H1 (cell line): ENCODE results near the gene TRAPPC11. TPM values are rescaled to one million over a fixed set of nuclear protein-coding genes. Genes with fewer than 3 reads are reported as not detected.

ENCODE experiments used
- CTCF ChIA-PET: fragments of 300-600 bp; sonication (Branson Sonifier 250); formaldehyde crosslinking; loops from one replicate; lab custom pipeline; 2021; ENCODE audit not compliant: partially characterized antibody; lab: Charles Lee
- POLR2A ChIA-PET: fragments of 300-600 bp; sonication (Branson Sonifier 250); formaldehyde crosslinking; loops from one replicate; lab custom pipeline; 2021; ENCODE audit warnings: inconsistent platforms; ENCODE audit not compliant: partially characterized antibody; lab: Charles Lee
- DNase-seq, 2 experiments: peaks; one replicate each; pipeline versions ENCODE4 v3.0.0 to v3.0.0-alpha.2; 2010 to 2022; ENCODE audit warnings: low spot score in 2 of 2, low read depth in 1 of 2, mixed read lengths in 1 of 2
- FAIRE-seq: peaks from 2 replicates; lab custom pipeline; 2011; peaks lifted over from hg19 to GRCh38; lab: Jason Lieb, UNC
- H2AFZ ChIP-seq: 2 replicates; pipeline ENCODE4 v1.8.1; 2012; ENCODE audit warnings: low read length, inconsistent platforms
- H2AK5ac ChIP-seq: 2 replicates; pipeline ENCODE4 v1.6.1; 2013; ENCODE audit warnings: low read depth, low read length
- H2BK120ac ChIP-seq: replicated peaks from 2 replicates; pipeline ENCODE3; 2013; ENCODE audit warnings: low read depth, low read length, inconsistent platforms
- H2BK12ac ChIP-seq: 2 replicates; pipeline ENCODE4 v1.6.1; 2013; ENCODE audit warnings: low read depth, low read length
- H2BK15ac ChIP-seq: 2 replicates; pipeline ENCODE4 v1.6.1; 2013; ENCODE audit warnings: low read length
- H2BK20ac ChIP-seq: 2 replicates; pipeline ENCODE4 v1.6.1; 2013; ENCODE audit warnings: low read length
- H2BK5ac ChIP-seq: 2 replicates; pipeline ENCODE4 v1.6.1; 2013; ENCODE audit warnings: low read depth, low read length
- H3K14ac ChIP-seq: 2 replicates; pipeline ENCODE4 v1.6.1; 2013; ENCODE audit warnings: inconsistent platforms; ENCODE audit not compliant: insufficient read length
- H3K18ac ChIP-seq: 2 replicates; pipeline ENCODE4 v1.6.1; 2013; ENCODE audit warnings: low read length; ENCODE audit errors: extremely low read depth
- H3K23ac ChIP-seq: 2 replicates; pipeline ENCODE4 v1.6.1; 2013; ENCODE audit warnings: inconsistent platforms; ENCODE audit not compliant: insufficient read length
- H3K23me2 ChIP-seq: 2 replicates; pipeline ENCODE4 v1.6.1; 2013; ENCODE audit warnings: low read depth, low read length
- H3K27ac ChIP-seq: 2 replicates; pipeline ENCODE4 v1.6.1; 2011; ENCODE audit warnings: low read depth, low read length, inconsistent platforms
- H3K27me3 ChIP-seq, 4 experiments: replicated peaks in 1 of 4; 1 replicate in 1 of 4; 2 replicates in 3 of 4; pipeline versions ENCODE4 v1.6.1 to v1.8.1; 2011 to 2013; ENCODE audit warnings: low read length in 3 of 4, mild to moderate bottlenecking in 3 of 4, inconsistent platforms in 2 of 4, mixed read lengths in 2 of 4, moderate library complexity in 1 of 4; ENCODE audit not compliant: control insufficient read depth in 3 of 4, insufficient read depth in 3 of 4; ENCODE audit errors: extremely low read depth in 1 of 4
- H3K36me3 ChIP-seq, 4 experiments: 2 replicates each; pipeline versions ENCODE4 v1.6.1 to v1.8.1; 2011 to 2013; ENCODE audit warnings: mild to moderate bottlenecking in 4 of 4, low read length in 3 of 4, moderate library complexity in 2 of 4, control low read depth in 1 of 4, inconsistent platforms in 1 of 4; ENCODE audit not compliant: insufficient read depth in 4 of 4, control insufficient read depth in 2 of 4
- H3K4ac ChIP-seq: replicated peaks from 2 replicates; pipeline ENCODE3; 2013; ENCODE audit warnings: low read length, low read depth, mixed read lengths, inconsistent platforms; ENCODE audit not compliant: insufficient read length
- H3K4me1 ChIP-seq, 4 experiments: replicated peaks in 1 of 4; 1 replicate in 1 of 4; 2 replicates in 3 of 4; pipeline versions ENCODE4 v1.6.1 to v1.8.1; 2011 to 2013; ENCODE audit warnings: low read length in 3 of 4, inconsistent platforms in 2 of 4, mixed read lengths in 1 of 4; ENCODE audit not compliant: insufficient read depth in 4 of 4, control insufficient read depth in 3 of 4
- H3K4me2 ChIP-seq, 2 experiments: 2 replicates each; pipeline versions ENCODE4 v1.6.1 to v1.8.1; 2011 to 2013; ENCODE audit warnings: low read depth in 2 of 2, low read length in 2 of 2, control low read depth in 1 of 2, inconsistent platforms in 1 of 2, mild to moderate bottlenecking in 1 of 2; ENCODE audit not compliant: insufficient read depth in 1 of 2
- H3K4me3 ChIP-seq, 4 experiments: fragments of 200-600, 300-600 bp in 1 of 4; sonication (generic), shearing (Covaris generic), sonication (Bioruptor Twin) in 1 of 4; 2 replicates each; pipeline versions ENCODE4 v1.5.1 to v1.8.1; 2011 to 2016; ENCODE audit warnings: low read length in 4 of 4, low read depth in 3 of 4, control low read depth in 2 of 4, inconsistent platforms in 2 of 4, mild to moderate bottlenecking in 2 of 4, mixed read lengths in 1 of 4, moderate library complexity in 1 of 4; ENCODE audit not compliant: insufficient read depth in 2 of 4; ENCODE audit errors: extremely low read depth in 1 of 4
- H3K56ac ChIP-seq: replicated peaks from 2 replicates; pipeline ENCODE3; 2013; ENCODE audit warnings: low read depth, mild to moderate bottlenecking, mixed read lengths, low read length, inconsistent platforms; ENCODE audit not compliant: insufficient read length
- H3K79me1 ChIP-seq: 2 replicates; pipeline ENCODE4 v1.6.1; 2013; ENCODE audit warnings: low read depth, low read length, control low read depth
- H3K79me2 ChIP-seq, 2 experiments: 2 replicates each; pipeline versions ENCODE4 v1.6.1 to v1.8.1; 2012 to 2013; ENCODE audit warnings: low read length in 2 of 2, mild to moderate bottlenecking in 2 of 2, inconsistent platforms in 1 of 2; ENCODE audit not compliant: insufficient read depth in 2 of 2, control insufficient read depth in 1 of 2
- H3K9ac ChIP-seq, 4 experiments: replicated peaks in 1 of 4; 1 replicate in 1 of 4; 2 replicates in 3 of 4; pipeline versions ENCODE4 v1.6.1 to v1.8.1; 2011 to 2013; ENCODE audit warnings: low read depth in 3 of 4, low read length in 3 of 4, control low read depth in 2 of 4, mild to moderate bottlenecking in 2 of 4, moderate library complexity in 2 of 4, inconsistent platforms in 1 of 4; ENCODE audit errors: extremely low read depth in 1 of 4
- H3K9me3 ChIP-seq, 2 experiments: 2 replicates each; pipeline versions ENCODE4 v1.6.1 to v1.8.1; 2012 to 2013; ENCODE audit warnings: mild to moderate bottlenecking in 2 of 2, moderate library complexity in 2 of 2, control low read depth in 1 of 2, inconsistent platforms in 1 of 2, low read depth in 1 of 2, low read length in 1 of 2, mixed read lengths in 1 of 2; ENCODE audit not compliant: insufficient read depth in 2 of 2
- H4K20me1 ChIP-seq, 2 experiments: replicated peaks in 1 of 2; 2 replicates each; pipeline versions ENCODE3 to v1.8.1; 2011 to 2013; ENCODE audit warnings: inconsistent platforms in 2 of 2, low read length in 2 of 2, mild to moderate bottlenecking in 1 of 2; ENCODE audit not compliant: insufficient read depth in 2 of 2, control insufficient read depth in 1 of 2
- H4K5ac ChIP-seq: 2 replicates; pipeline ENCODE4 v1.6.1; 2013; ENCODE audit warnings: low read length, low read depth, mixed read lengths, inconsistent platforms; ENCODE audit not compliant: insufficient read length
- H4K8ac ChIP-seq: 2 replicates; pipeline ENCODE4 v1.8.0; 2013; ENCODE audit warnings: mild to moderate bottlenecking, moderate library complexity, low read length, inconsistent platforms; ENCODE audit not compliant: insufficient read depth; ENCODE audit errors: extremely low read depth
- H4K91ac ChIP-seq: replicated peaks from 2 replicates; pipeline ENCODE3; 2013; ENCODE audit warnings: low read length, mixed read lengths, inconsistent platforms; ENCODE audit not compliant: insufficient read length
- BCL11A ChIP-seq, 2 experiments: IDR thresholded peaks; one replicate each; pipeline ENCODE4 v1.6.1; 2011; ENCODE audit warnings: low read depth in 2 of 2, low read length in 2 of 2, mild to moderate bottlenecking in 2 of 2
- CHD2 ChIP-seq: IDR thresholded peaks from 2 replicates; pipeline ENCODE4 v1.6.1; 2012; ENCODE audit warnings: low read length, improper control_type of control experiment
- CTBP2 ChIP-seq: IDR thresholded peaks from 2 replicates; pipeline ENCODE4 v1.7.0; 2011; ENCODE audit warnings: borderline replicate concordance, mild to moderate bottlenecking, moderate library complexity, mixed read lengths, low read length; ENCODE audit not compliant: insufficient read depth, insufficient read length
- EP300 ChIP-seq, 2 experiments: IDR thresholded peaks; 1 replicate in 1 of 2; 2 replicates in 1 of 2; pipeline ENCODE4 v1.6.1; 2011 to 2012; ENCODE audit warnings: low read depth in 2 of 2, low read length in 2 of 2, mild to moderate bottlenecking in 2 of 2, borderline replicate concordance in 1 of 2, inconsistent platforms in 1 of 2, moderate library complexity in 1 of 2
- GABPA ChIP-seq: IDR thresholded peaks from 2 replicates; pipeline ENCODE4 v1.6.1; 2011; ENCODE audit warnings: mild to moderate bottlenecking, low read length, moderate library complexity, borderline replicate concordance; ENCODE audit not compliant: insufficient read depth
- POU5F1 ChIP-seq: IDR thresholded peaks from 2 replicates; pipeline ENCODE4 v1.6.1; 2011; ENCODE audit warnings: low read depth, mild to moderate bottlenecking, low read length, moderate library complexity
- RAD21 ChIP-seq, 2 experiments: IDR thresholded peaks in 1 of 2; conservative IDR thresholded peaks in 1 of 2; 2 replicates each; pipeline ENCODE4 v1.6.1; 2011; ENCODE audit warnings: low read depth in 2 of 2, low read length in 2 of 2, improper control_type of control experiment in 1 of 2, inconsistent platforms in 1 of 2, mild to moderate bottlenecking in 1 of 2, moderate library complexity in 1 of 2
- RFX5 ChIP-seq: IDR thresholded peaks from 2 replicates; pipeline ENCODE4 v1.6.1; 2011; ENCODE audit warnings: low read depth, low read length, improper control_type of control experiment, borderline replicate concordance
- RXRA ChIP-seq: IDR thresholded peaks from 2 replicates; pipeline ENCODE4 v1.6.1; 2011; ENCODE audit warnings: low read depth, mild to moderate bottlenecking, low read length, moderate library complexity; ENCODE audit not compliant: insufficient read depth
- SUZ12 ChIP-seq: fragments of 200-600 bp; sonication (generic); IDR thresholded peaks from 2 replicates; pipeline ENCODE4 v1.6.1; 2012; ENCODE audit warnings: mild to moderate bottlenecking, inconsistent platforms, low read length, moderate library complexity, mixed read lengths
- TEAD4 ChIP-seq: IDR thresholded peaks from 2 replicates; pipeline ENCODE4 v1.6.1; 2012; ENCODE audit warnings: low read depth, low read length, inconsistent platforms, mixed read lengths
- polyA plus RNA-seq, 7 experiments: library from polyadenylated mRNA; depleted of rRNA in 3 of 7; stranded (reverse) in 5 of 7; unstranded in 2 of 7; fragments of >200 nt in 5 of 7; fragments of 200-250 nt in 2 of 7; gene quantifications; 1 replicate in 5 of 7; 2 replicates in 1 of 7; 4 replicates in 1 of 7; pipeline versions ENCODE4 v1.2.1 to v1.2.3, GENCODE V29; 2011 to 2013; ENCODE audit warnings: missing spikeins in 2 of 7, mixed read lengths in 2 of 7
- total RNA-seq: library from RNA; stranded (reverse); fragmentation: NEBNext Ultra II Directional; extraction: Animal tissue kit (Norgen Biotek cat#: 25700); gene quantifications from 2 replicates; pipeline ENCODE4 v1.2.1, GENCODE V29; 2021
- TF ChIP-seq, protein P1 (sequence below): IDR thresholded peaks from 2 replicates; pipeline ENCODE4 v1.6.1; 2012; ENCODE audit warnings: inconsistent platforms
- TF ChIP-seq, protein P2 (sequence below): IDR thresholded peaks from 2 replicates; pipeline ENCODE4 v1.6.1; 2012; ENCODE audit warnings: inconsistent platforms

TRAPPC11 gene
- total and polyA plus RNA-seq, 2 of the 8 experiments (the other 6 are each of a cell fraction or from before 2014, with no cell fraction given), result 19.2 to 25.9 TPM

DNA sequence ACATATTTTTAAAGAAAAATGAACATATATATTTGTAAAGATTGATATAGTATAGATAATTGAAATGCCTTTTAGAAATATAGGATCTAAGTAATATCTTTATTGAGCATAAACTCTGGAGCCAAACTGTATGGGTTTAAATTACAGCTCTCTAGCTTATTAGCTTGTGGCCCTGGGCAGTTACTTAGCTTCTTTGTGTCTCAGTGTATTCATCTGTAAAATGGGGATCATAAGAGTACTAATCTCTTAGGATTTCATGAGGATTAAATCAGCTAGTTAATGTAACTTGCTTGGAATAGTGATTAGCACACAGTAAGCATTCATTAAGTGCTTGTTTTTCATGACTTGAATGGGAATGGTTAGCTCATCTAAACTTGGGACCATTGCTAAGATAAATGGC lies 32.8 kb downstream of the TRAPPC11 start:
- Histone ChIP-seq H3K79me2 (no peaks in the 10 kb centered on the region), H4K91ac (no peak overlapping the region), H3K23me2 (no peaks in the 10 kb centered on the region), H3K4ac (no peak overlapping the region), H3K14ac (no peak overlapping the region), H3K36me3 (peaks cover 7 to 70% (median 25%) of the 10 kb centered on the region in 4 experiments; a peak in 7 of 8 replicates), H3K27ac (no peak overlapping the region), H2BK15ac (no peak overlapping the region), H3K79me1 (no peaks in the 10 kb centered on the region), H4K8ac (no peak overlapping the region), H3K18ac (no peak overlapping the region), H4K20me1 (no peaks in the 10 kb centered on the region), H3K4me1 (no peaks in the 10 kb centered on the region), H2AFZ (no peak overlapping the region), H3K4me2 (no peak overlapping the region), H4K5ac (no peak overlapping the region), H2BK5ac (no peak overlapping the region), H3K23ac (no peak overlapping the region), H3K9ac (no peak overlapping the region), H2AK5ac (no peak overlapping the region), H3K4me3 (no peak overlapping the region), H2BK20ac (no peak overlapping the region), H3K9me3 (no peaks in the 10 kb centered on the region), H3K27me3 (no peaks in the 10 kb centered on the region), H2BK120ac (no peak overlapping the region), H3K56ac (no peak overlapping the region), H2BK12ac (no peak overlapping the region)
- DNase-seq, result no peak
- POLR2A ChIA-PET, result no interaction called here
- CTCF ChIA-PET, result no interaction called here
- no peak for FAIRE-seq
- TF ChIP-seq, protein P1, sequence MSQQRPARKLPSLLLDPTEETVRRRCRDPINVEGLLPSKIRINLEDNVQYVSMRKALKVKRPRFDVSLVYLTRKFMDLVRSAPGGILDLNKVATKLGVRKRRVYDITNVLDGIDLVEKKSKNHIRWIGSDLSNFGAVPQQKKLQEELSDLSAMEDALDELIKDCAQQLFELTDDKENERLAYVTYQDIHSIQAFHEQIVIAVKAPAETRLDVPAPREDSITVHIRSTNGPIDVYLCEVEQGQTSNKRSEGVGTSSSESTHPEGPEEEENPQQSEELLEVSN, result no peak
- TF ChIP-seq GABPA, result no peak
- TF ChIP-seq POU5F1, result no peak
- TF ChIP-seq TEAD4, result no peak
- TF ChIP-seq CTBP2, result no peak
- TF ChIP-seq EP300 (IDR thresholded peaks at IDR 0.05; ENCODE audit: borderline replicate concordance in 1 of 2, low read depth in 2 of 2, low read length in 2 of 2), result no peak
- TF ChIP-seq BCL11A (IDR thresholded peaks at IDR 0.05; ENCODE audit: low read depth in 2 of 2, low read length in 2 of 2), result no peak
- no peak for TF ChIP-seq CHD2
- no peak for TF ChIP-seq SUZ12
- no peak for TF ChIP-seq RXRA
- TF ChIP-seq, protein P2, sequence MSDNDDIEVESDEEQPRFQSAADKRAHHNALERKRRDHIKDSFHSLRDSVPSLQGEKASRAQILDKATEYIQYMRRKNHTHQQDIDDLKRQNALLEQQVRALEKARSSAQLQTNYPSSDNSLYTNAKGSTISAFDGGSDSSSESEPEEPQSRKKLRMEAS, result no peak
- TF ChIP-seq RFX5, result no peak
- no peak for TF ChIP-seq RAD21 (IDR thresholded peaks at IDR 0.05 in 1 of 2, conservative IDR thresholded peaks at IDR 0.05 in 1 of 2; ENCODE audit: low read depth in 2 of 2, low read length in 2 of 2)
